OCI-LY7 (cell line): ENCODE data around the gene AGT. TPM values are rescaled to one million over a fixed set of nuclear protein-coding genes. Genes with fewer than 3 reads are reported as not detected.
"Not testable (repeated sequence)": the region's sequence is repeated elsewhere in the genome, so short reads cannot be mapped to it uniquely, and the experiment has no call there.

ENCODE experiments used
- BruUV-seq: library from RNA; stranded (reverse); fragments of 400-500 nt; replicated peaks from 2 replicates; lab custom pipeline; 2021; lab: Mats Ljungman, UMichigan
- CTCF ChIA-PET: fragments of 300-600 bp; sonication (Branson Sonifier 250); formaldehyde crosslinking; loops from one replicate; lab custom pipeline; 2022; ENCODE audit warnings: antibody characterized with exemption; ENCODE audit not compliant: unreplicated experiment; lab: Charles Lee
- POLR2A ChIA-PET: fragments of 300-600 bp; sonication (Branson Sonifier 250); formaldehyde crosslinking; loops from one replicate; lab custom pipeline; 2022; ENCODE audit warnings: antibody characterized with exemption; lab: Charles Lee
- DNase-seq: peaks from one replicate; pipeline ENCODE4 v3.0.0-alpha.2; 2015; ENCODE audit warnings: low spot score
- H2AFZ ChIP-seq: fragments of 200-600 bp; sonication (generic), shearing (Covaris generic); 2 replicates; pipeline ENCODE4 v1.6.1; 2014; ENCODE audit warnings: mild to moderate bottlenecking, antibody characterized with exemption, low read length, moderate library complexity
- H3K27ac ChIP-seq: fragments of 200-600 bp; sonication (generic); 2 replicates; pipeline ENCODE4 v1.5.1; 2014; ENCODE audit warnings: mixed run types, low read depth, mild to moderate bottlenecking, moderate library complexity, low read length, inconsistent platforms; ENCODE audit not compliant: poor library complexity, severe bottlenecking
- H3K36me3 ChIP-seq: fragments of 200-600 bp; sonication (generic); 2 replicates; pipeline ENCODE4 v1.6.1; 2014; ENCODE audit warnings: mild to moderate bottlenecking, antibody characterized with exemption, low read length, moderate library complexity, mixed read lengths; ENCODE audit not compliant: insufficient read depth
- H3K4me1 ChIP-seq: fragments of 200-600 bp; sonication (generic); 2 replicates; pipeline ENCODE4 v1.5.1; 2014; ENCODE audit warnings: mild to moderate bottlenecking, low read length; ENCODE audit not compliant: insufficient read depth, poor library complexity, severe bottlenecking
- H3K4me2 ChIP-seq: fragments of 200-600 bp; sonication (generic); 2 replicates; pipeline ENCODE4 v1.6.1; 2014; ENCODE audit warnings: mild to moderate bottlenecking, low read length
- H3K4me3 ChIP-seq: fragments of 200-600 bp; sonication (generic); 2 replicates; pipeline ENCODE4 v1.5.1; 2014; ENCODE audit warnings: mild to moderate bottlenecking, low read depth, low read length; ENCODE audit not compliant: poor library complexity, severe bottlenecking
- H3K79me2 ChIP-seq: fragments of 200-600 bp; sonication (generic); 2 replicates; pipeline ENCODE4 v1.6.1; 2016; ENCODE audit warnings: low read depth, mild to moderate bottlenecking, low read length, moderate library complexity, mixed read lengths; ENCODE audit not compliant: insufficient read depth
- H3K9me2 ChIP-seq: fragments of 200-600 bp; sonication (generic); 2 replicates; pipeline ENCODE4 v1.6.1; 2016; ENCODE audit warnings: mild to moderate bottlenecking, low read length, mixed read lengths; ENCODE audit not compliant: insufficient read depth
- H3K9me3 ChIP-seq: fragments of 200-600 bp; sonication (generic); 2 replicates; pipeline ENCODE4 v1.6.1; 2014; ENCODE audit warnings: mild to moderate bottlenecking, mixed run types, low read length, mixed read lengths
- H4K20me1 ChIP-seq: fragments of 200-600 bp; sonication (generic); 2 replicates; pipeline ENCODE4 v1.6.1; 2014; ENCODE audit warnings: mild to moderate bottlenecking, antibody characterized with exemption, low read length, moderate library complexity, mixed read lengths; ENCODE audit not compliant: insufficient read depth
- EZH2phosphoT487 ChIP-seq: fragments of 200-600 bp; sonication (generic); IDR thresholded peaks from 2 replicates; pipeline ENCODE4 v1.6.1; 2018; ENCODE audit warnings: low read depth, borderline replicate concordance, mild to moderate bottlenecking, mixed run types, antibody characterized with exemption, low read length, moderate library complexity, mixed read lengths
- intact Hi-C: fragments of 100-400 bp; cut with micrococcal nuclease; formaldehyde crosslinking; loops from one replicate; pipeline ENCODE4 v1.10.0; 2022; ENCODE audit not compliant: unreplicated experiment
- total RNA-seq, 2 experiments: library from RNA; depleted of rRNA in 1 of 2; stranded (reverse); fragments of >200 nt in 1 of 2; shearing (Covaris generic) in 1 of 2; gene quantifications; 2 replicates each; pipeline ENCODE4 v1.2.3, GENCODE V29; 2014 to 2022
- TF ChIP-seq, protein P1 (sequence below): fragments of 200-600 bp; sonication (generic); conservative IDR thresholded peaks from 2 replicates; pipeline ENCODE4 v1.5.1; 2014; ENCODE audit warnings: mild to moderate bottlenecking, antibody characterized with exemption, low read length, moderate library complexity, mixed read lengths

AGT gene
- total RNA-seq, 2 experiments from 2014 or later: not detected

- Histone ChIP-seq H3K4me1 (no peaks in the 10 kb centered on the region), H3K4me2 (no peak overlapping the region), H3K36me3 (no peaks in the 10 kb centered on the region), H3K4me3 (no peak overlapping the region), H3K9me2 (no peaks in the 10 kb centered on the region), H3K79me2 (no peaks in the 10 kb centered on the region), H2AFZ (no peak overlapping the region), H3K9me3 (no peaks in the 10 kb centered on the region), H4K20me1 (no peaks in the 10 kb centered on the region), H3K27ac (no peak overlapping the region)
- TF ChIP-seq, protein P1, sequence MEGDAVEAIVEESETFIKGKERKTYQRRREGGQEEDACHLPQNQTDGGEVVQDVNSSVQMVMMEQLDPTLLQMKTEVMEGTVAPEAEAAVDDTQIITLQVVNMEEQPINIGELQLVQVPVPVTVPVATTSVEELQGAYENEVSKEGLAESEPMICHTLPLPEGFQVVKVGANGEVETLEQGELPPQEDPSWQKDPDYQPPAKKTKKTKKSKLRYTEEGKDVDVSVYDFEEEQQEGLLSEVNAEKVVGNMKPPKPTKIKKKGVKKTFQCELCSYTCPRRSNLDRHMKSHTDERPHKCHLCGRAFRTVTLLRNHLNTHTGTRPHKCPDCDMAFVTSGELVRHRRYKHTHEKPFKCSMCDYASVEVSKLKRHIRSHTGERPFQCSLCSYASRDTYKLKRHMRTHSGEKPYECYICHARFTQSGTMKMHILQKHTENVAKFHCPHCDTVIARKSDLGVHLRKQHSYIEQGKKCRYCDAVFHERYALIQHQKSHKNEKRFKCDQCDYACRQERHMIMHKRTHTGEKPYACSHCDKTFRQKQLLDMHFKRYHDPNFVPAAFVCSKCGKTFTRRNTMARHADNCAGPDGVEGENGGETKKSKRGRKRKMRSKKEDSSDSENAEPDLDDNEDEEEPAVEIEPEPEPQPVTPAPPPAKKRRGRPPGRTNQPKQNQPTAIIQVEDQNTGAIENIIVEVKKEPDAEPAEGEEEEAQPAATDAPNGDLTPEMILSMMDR: no peak
- no peak for TF ChIP-seq EZH2phosphoT487
- intact Hi-C loops: no loop called here
- ChIA-PET POLR2A (no interaction called here), CTCF (no interaction called here)
- no TSS peak for BruUV-seq
- DNase-seq: no peak
Observed at GRCh38 chr1:230699716-230700115, 14.2 kb downstream of the AGT start.

DNA sequence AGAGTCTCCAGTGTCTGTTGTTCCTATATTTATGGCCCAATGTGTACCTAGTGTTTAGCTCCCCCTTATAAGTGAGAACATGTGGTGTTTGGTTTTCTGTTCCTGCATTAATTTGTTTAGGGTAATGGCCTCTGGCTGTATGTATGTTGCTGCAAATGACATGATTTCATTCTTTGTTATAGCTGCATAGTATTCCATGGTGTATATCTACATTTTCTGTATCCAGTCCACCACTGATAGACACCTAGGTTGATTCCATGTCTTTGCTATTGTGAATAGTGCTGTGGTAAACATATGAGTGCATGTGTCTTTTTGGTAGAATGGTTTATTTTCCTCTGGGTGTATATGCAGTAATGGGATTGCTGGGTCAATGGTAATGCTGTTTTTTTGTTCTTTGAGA, 15.0 kb downstream of the AGT start:
- H4K20me1 ChIP-seq, CTCF ChIA-PET, POLR2A ChIA-PET, H3K4me1 ChIP-seq, intact Hi-C loops, BruUV-seq, H3K9me3 ChIP-seq, H3K9me2 ChIP-seq, H2AFZ ChIP-seq, H3K36me3 ChIP-seq, H3K4me3 ChIP-seq, H3K79me2 ChIP-seq, H3K4me2 ChIP-seq, DNase-seq, H3K27ac ChIP-seq: not testable (repeated sequence)

DNA sequence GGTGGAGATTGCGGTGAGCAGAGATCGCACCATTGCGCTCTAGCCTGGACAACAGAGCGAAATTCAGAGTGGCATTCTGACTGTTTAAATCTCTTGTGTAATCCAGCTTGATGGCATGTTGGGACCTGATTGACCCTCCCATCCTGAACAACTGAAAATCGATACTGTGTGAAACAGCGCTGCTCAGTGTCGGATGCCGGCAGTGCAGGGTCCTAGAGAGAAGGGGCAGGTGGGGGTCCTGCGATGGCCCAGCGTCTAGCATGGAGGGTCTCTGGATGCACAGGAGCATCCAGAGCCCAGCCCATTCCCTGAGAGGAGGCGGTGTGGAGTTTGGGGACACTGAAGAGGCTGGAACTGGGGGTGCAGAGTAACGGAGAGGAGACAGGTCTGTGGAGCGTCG, 15.8 kb downstream of the AGT start:
- intact Hi-C loops: no loop called here

More for the DNA sequence above, 15.8 kb downstream of the AGT start:
- H3K4me3 ChIP-seq: no peak overlapping the region
- H3K9me3 ChIP-seq: no peaks in the 10 kb centered on the region
- H3K27ac ChIP-seq: no peak overlapping the region
- BruUV-seq: no TSS peak
- no peak overlapping the region for H2AFZ ChIP-seq
- H3K9me2 ChIP-seq: no peaks in the 10 kb centered on the region
- ChIA-PET CTCF (no interaction called here), POLR2A (no interaction called here)
- H3K36me3 ChIP-seq: peaks cover 15% of the 10 kb centered on the region
- no peak overlapping the region for H3K4me2 ChIP-seq
- H3K4me1 ChIP-seq: no peaks in the 10 kb centered on the region
- no peaks in the 10 kb centered on the region for H4K20me1 ChIP-seq
- TF ChIP-seq, protein P1: no peak
- no peak for TF ChIP-seq EZH2phosphoT487
- H3K79me2 ChIP-seq: no peaks in the 10 kb centered on the region
- no peak for DNase-seq
